Lung (tissue), 12 donors: ENCODE measurements around the gene PROX1. TPM values are rescaled to one million over a fixed set of nuclear protein-coding genes. Genes with fewer than 3 reads are reported as not detected.

ENCODE experiments used
- ATAC-seq: fragments of 200-7000 bp; cut with Tn5 transposase; one replicate; pipeline ENCODE4 v1.9.1; 2020; ENCODE audit warnings: moderate number of reproducible peaks; ENCODE audit not compliant: insufficient read depth, low FRiP score
- DNase-seq, 3 donors: peaks; one replicate each; pipeline ENCODE4 v3.0.0-alpha.2; 2013 to 2017
- H3K27ac ChIP-seq, 2 donors: one replicate each; pipeline ENCODE4 v1.5.1; 2013; ENCODE audit warnings: mild to moderate bottlenecking in 2 of 2, moderate library complexity in 2 of 2, control low read depth in 1 of 2, inconsistent platforms in 1 of 2, low read depth in 1 of 2, low read length in 1 of 2
- H3K27me3 ChIP-seq, 3 donors: one replicate each; pipeline ENCODE4 v1.5.1; 2013; ENCODE audit warnings: low read length in 2 of 3; ENCODE audit not compliant: control insufficient read depth in 3 of 3, insufficient read depth in 3 of 3
- H3K36me3 ChIP-seq, 4 donors: one replicate each; pipeline ENCODE4 v1.5.1; 2013; ENCODE audit warnings: low read length in 4 of 4, mild to moderate bottlenecking in 1 of 4, moderate library complexity in 1 of 4; ENCODE audit not compliant: control insufficient read depth in 4 of 4, insufficient read depth in 4 of 4
- H3K4me1 ChIP-seq, 5 donors: one replicate each; pipeline ENCODE4 v1.5.1; 2013; ENCODE audit warnings: low read length in 5 of 5, mild to moderate bottlenecking in 2 of 5, moderate library complexity in 1 of 5; ENCODE audit not compliant: control insufficient read depth in 5 of 5, insufficient read depth in 5 of 5
- H3K4me3 ChIP-seq: one replicate; pipeline ENCODE4 v1.5.1; 2013; ENCODE audit warnings: mild to moderate bottlenecking, control low read depth, moderate library complexity
- H3K9ac ChIP-seq, 2 donors: one replicate each; pipeline ENCODE4 v1.5.1; 2013; ENCODE audit warnings: low read length in 2 of 2, control low read depth in 1 of 2; ENCODE audit not compliant: insufficient read depth in 1 of 2
- H3K9me3 ChIP-seq, 4 donors: one replicate each; pipeline ENCODE4 v1.5.1; 2013; ENCODE audit warnings: low read length in 3 of 4, mild to moderate bottlenecking in 1 of 4, moderate library complexity in 1 of 4; ENCODE audit not compliant: control insufficient read depth in 4 of 4, insufficient read depth in 3 of 4
- CTCF ChIP-seq: IDR thresholded peaks from 2 replicates; pipeline ENCODE4 v1.5.1; 2012; ENCODE audit warnings: mild to moderate bottlenecking; ENCODE audit errors: control extremely low read depth, extremely low read depth
- WGBS, 2 donors: extraction: QIAGEN DNeasy Blood & Tissue Kit; methylation state at CpG; one replicate each; pipeline ENCODE4 v1.1.7; 2013; 5-methylcytosine and 5-hydroxymethylcytosine counted together
- polyA plus RNA-seq, 2 donors: library from polyadenylated mRNA; stranded (reverse); fragments of 200-250 nt; gene quantifications; one replicate each; pipeline ENCODE4 v1.2.1, GENCODE V29; 2013
- total RNA-seq, 2 donors: library from RNA; depleted of rRNA in 1 of 2; stranded (reverse); fragments of >200 nt in 1 of 2; gene quantifications; one replicate each; pipeline ENCODE4 v1.2.1, GENCODE V29; 2014 to 2021
- donor health status: control.
- donor health status: control.
- donor health status: Bipolar disorder and iron deficiency.
- donor health status: healthy.
- donor health status: DM: yes; HTN: yes; CAD: no.

Gene PROX1
- total and polyA plus RNA-seq, 4 donors = 0.33 to 10.1 (median 4.0) TPM

- Histone ChIP-seq H3K27ac (no peak overlapping the region), H3K4me3 (no peak overlapping the region), H3K9ac (no peak overlapping the region), H3K9me3 (no peaks in the 10 kb centered on the region), H3K27me3 (peaks cover 0 to 3% (median 0%) of the 10 kb centered on the region in 3 donors), H3K36me3 (no peaks in the 10 kb centered on the region), H3K4me1 (peaks cover 0 to 21% (median 3%) of the 10 kb centered on the region in 5 donors)
- ATAC-seq (no peak), DNase-seq (no peak)
- 80 to 90% methylated on average over 3 of the region's 3 CpGs for WGBS, 2 donors
- TF ChIP-seq CTCF = no peak
Measured at GRCh38 chr1:214006845-214007244, 19.1 kb downstream of the PROX1 start.

GRCh38 chr1:214008347-214008746, 20.6 kb downstream of the PROX1 start:
- Histone ChIP-seq H3K27ac (no peak overlapping the region), H3K27me3 (no peaks in the 10 kb centered on the region), H3K4me1 (peaks cover 0 to 8% (median 0%) of the 10 kb centered on the region in 5 donors), H3K36me3 (no peaks in the 10 kb centered on the region), H3K9ac (no peak overlapping the region), H3K9me3 (no peaks in the 10 kb centered on the region), H3K4me3 (no peak overlapping the region)
- TF ChIP-seq CTCF = no peak
- no peak for ATAC-seq
- DNase-seq = no peak
- WGBS, 2 donors = 89 to 92% methylated on average over 3 of the region's 3 CpGs

- TF ChIP-seq CTCF = no peak
- DNase-seq (no peak), ATAC-seq (no peak)
- Histone ChIP-seq H3K36me3 (no peaks in the 10 kb centered on the region), H3K9ac (no peak overlapping the region), H3K27ac (peak overlapping the region in 1 of 2 donors; percentile 16), H3K4me1 (peaks cover 0 to 3% (median 1%) of the 10 kb centered on the region in 5 donors), H3K9me3 (peaks cover 0 to 2% (median 0%) of the 10 kb centered on the region in 4 donors), H3K27me3 (no peaks in the 10 kb centered on the region), H3K4me3 (no peak overlapping the region)
- WGBS, 2 donors = 64 to 69% methylated on average over 8 of the region's 8 CpGs
Measured at GRCh38 chr1:214008791-214009422, 21.1 kb downstream of the PROX1 start.
